HG02678 (cell line): ENCODE measurements around the gene ARHGAP26.
A peak's percentile ranks its signal among the peaks of the same experiment; 100 is the strongest.

Source experiments
- ATAC-seq: cut with Tn5 transposase; IDR thresholded peaks from one replicate; pipeline ENCODE4 v1.9.1; 2021; ENCODE audit warnings: mild to moderate bottlenecking, moderate library complexity; ENCODE audit not compliant: unreplicated experiment

The ARHGAP26 gene

GRCh38 chr5:142845402-142845921 lies 75.3 kb downstream of the ARHGAP26 start:
- no peak for ATAC-seq

DNA sequence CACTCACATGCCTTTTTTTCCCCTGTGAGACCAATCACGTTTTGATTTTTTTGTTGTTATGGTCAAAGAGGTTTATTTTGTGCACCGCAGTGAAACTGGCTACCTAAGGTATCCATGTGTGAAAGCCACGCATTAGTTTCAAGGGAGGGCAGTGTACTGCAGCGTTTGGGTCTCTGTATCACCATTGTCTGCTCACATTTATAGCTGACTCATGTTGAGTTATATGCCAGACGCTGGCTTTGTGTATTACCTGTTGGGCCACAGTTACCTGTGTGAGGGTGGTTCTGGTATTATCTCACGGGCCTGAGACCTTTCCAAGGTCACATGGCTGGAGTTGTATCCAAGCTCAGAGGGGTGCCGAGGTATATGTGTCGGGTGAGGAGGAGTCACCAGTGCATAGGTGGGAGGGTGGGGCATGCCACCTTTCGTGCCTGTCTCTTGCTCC lies 75.8 kb downstream of the ARHGAP26 start:
- ATAC-seq, result no peak

- no peak for ATAC-seq
Measured at GRCh38 chr5:142846406-142846805, 76.2 kb downstream of the ARHGAP26 start.

GRCh38 chr5:142847898-142848790 lies 78.0 kb downstream of the ARHGAP26 start:
- no peak for ATAC-seq

DNA sequence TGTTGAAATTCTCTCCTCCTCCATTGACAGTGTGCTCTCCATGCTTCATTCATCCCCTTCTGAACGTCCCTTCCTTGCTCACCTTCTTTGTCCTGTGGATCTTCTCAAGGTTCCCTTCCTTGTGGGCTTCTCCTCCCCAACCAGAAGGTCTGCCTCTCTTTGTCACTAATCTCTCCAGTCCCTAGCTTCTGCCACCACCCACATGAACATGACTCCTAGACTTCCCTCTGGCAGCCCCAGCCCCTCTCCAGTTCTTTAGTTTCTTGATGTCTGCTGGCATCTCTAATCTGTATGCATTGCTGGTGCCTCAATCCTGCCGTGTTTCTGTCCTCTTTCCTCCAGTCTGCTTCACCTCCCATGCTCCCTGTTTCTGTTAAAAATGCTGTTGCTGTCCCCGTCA lies 79.3 kb downstream of the ARHGAP26 start:
- no peak for ATAC-seq

GRCh38 chr5:142849880-142850279 lies 79.7 kb downstream of the ARHGAP26 start:
- no peak for ATAC-seq

DNA sequence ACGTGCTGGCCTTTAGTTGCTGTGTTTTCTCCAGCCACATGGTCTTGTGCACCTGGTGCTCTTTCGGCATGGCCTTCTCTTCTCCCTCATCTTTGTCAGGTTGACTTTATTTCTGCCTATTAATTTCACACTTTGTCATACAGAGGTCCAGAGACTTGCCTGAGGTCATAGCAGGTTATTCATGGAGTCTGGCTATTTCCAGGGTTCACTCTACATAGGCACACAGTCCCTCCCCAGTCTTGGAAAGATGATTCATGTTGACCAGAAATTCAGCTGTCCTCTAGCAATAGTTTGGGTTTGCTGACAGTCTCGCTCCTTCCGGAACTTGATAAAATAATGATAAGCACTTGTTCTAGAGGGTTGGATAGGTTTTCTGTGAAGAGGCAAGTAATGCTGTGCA lies 81.6 kb downstream of the ARHGAP26 start:
- no peak for ATAC-seq

DNA sequence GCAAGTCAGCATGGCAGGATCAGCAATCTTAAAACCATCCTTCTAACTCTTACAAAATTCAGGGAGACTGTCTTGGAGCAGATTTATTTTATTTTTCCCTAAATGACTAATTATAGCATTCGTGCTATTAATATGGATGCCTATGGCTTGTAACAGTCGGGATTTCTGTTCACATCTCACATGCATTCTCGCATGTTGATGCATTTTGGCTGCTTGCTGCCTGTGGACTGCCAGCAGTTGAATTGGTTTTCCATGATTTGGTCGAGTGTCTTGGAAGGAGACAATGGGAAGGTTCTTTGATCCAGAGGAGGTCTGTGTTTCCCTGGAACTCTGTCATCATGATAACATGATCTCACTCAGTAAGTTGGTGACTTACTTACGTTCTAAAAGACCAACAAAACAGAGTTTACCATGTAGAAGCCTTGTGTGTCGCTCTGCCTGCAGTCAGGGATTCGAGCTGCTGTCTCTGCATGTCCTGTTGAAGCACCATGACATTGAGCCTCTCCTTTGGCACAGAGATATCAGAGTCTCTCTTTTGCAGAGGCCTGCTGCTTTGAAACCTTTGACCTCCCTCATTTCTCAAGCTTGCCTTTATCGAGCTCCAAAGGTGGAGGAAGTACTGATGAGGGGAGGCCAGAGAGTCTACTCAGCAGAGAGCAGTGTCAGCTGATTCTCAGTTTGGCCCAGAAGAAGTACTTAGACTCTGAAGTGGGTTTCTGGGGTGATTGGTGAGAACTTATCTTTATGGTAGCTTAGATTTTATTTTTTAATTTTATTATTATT lies 82.4 kb downstream of the ARHGAP26 start:
- no peak for ATAC-seq

DNA sequence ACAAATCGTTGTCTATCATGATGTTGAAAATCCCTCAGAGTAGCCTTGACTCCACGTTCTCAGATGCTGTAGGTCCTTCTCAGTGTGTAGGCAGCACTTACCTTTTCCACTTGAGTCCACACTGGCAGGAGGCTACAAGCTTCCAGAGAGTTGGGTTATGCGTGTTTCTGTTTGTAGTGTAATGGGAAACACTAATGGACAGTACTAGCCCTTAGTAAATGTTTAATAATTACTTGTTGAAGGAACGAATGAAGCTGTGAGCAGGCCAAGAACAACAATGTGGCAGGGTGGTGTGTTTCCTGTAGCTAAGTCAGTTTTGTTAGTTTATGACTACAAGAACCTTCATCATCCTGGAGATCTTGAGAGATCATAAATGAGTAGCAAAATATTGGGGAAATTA lies 83.5 kb downstream of the ARHGAP26 start:
- ATAC-seq, result no peak

DNA sequence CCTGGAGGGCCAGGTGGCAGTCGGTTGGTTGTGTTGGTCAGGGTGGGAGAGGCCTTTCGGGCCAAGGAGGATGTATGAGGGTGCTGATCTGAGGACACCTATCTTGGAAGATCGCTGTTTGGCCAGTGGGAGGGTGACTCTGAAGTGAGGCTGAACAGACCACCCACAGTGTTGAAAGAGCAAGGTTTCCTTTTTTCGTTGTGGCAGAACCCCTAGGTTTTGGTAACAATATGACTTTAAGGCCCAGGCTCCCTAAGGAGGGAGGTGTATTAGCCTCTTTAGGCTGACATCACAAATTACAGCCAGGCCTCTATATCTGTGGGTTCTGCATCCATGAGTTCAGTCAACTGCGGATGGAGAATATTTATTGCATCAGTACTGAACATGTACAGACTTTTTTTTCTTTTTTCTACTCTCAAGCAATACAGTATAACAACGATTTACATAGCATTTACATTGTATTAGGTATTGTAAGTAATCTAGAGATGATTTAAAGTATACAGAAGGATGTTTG lies 86.1 kb downstream of the ARHGAP26 start:
- no peak for ATAC-seq

DNA sequence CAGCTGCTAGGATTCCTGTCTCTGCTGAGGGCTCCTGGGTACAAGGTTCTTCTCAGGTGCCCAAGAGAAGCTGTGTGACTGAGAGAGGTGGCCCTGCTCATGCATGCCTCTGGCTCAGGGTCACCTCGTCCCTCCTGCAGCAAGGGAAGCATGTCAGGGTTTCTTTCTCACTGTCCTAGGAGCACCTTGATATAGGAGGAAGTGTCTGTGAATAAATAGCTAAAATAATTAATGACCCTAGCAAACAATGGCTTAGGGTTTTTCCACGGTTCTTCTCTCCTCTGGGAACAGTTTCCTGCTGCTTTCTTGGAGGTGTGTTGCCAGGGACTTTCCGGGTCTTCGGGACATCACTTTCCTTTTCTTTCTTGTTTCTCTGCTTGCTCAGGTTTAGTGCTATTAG lies 87.2 kb downstream of the ARHGAP26 start:
- ATAC-seq, result no peak

DNA sequence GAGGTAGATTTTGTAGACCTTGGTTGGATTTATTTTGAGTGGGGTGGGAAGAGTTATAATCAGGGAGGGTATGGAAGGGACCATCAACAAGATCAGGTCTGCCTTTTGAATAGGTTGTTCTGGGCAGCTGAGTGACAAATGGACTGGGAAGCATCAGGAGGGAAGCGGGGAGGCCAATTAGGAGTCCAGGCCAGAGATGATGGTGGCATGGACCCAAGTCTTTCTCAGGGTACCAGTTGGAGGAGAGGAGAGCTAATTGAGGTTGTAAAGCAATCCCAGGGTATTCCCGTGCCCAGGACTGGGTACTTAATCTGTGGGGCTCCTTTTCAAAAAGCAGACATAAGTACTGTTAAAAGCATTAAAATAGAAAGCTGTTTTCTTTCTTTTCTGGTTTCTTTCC lies 88.9 kb downstream of the ARHGAP26 start:
- ATAC-seq, result no peak

DNA sequence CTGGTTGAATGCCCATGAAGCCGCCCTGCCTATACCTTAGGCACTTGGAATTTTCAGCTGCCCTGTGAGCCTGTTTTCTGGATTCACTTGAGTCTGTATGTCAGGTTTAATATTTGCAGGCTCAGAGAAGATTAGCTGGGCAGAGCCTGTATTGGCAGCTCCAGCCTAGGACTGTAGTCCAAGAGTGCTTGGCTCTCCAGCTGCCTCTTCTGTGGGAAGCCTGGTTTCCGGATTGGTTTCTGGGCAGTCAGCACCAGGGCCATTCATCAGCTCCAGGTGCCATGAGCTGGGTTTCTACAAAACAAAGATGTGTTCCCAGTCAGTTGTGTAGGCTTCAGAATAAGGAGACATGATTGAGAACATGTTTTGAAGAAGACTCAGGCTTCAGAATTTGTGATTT lies 90.1 kb downstream of the ARHGAP26 start:
- no peak for ATAC-seq

DNA sequence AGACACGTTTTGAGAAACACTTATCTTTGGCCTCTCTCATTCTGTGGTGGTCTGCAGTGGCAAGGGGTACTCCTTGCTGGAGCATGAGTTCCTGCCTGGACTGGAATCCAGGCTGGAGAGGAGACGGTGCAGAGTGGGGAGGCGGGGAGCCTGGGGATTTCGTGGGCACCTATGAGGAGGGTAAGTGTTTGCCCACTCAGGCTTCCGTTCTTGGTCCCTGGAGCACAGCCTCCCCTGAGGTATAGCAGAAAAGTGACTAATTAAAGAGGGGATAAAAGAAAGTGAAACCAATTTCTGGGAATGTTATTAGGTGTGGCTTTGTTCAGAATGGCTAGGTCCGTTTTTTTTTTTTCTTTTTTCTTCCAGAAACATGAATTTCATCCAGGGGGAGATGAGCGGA lies 90.8 kb downstream of the ARHGAP26 start:
- ATAC-seq, result no peak

- ATAC-seq, result no peak
Measured at GRCh38 chr5:142862594-142862993, 92.4 kb downstream of the ARHGAP26 start.

DNA sequence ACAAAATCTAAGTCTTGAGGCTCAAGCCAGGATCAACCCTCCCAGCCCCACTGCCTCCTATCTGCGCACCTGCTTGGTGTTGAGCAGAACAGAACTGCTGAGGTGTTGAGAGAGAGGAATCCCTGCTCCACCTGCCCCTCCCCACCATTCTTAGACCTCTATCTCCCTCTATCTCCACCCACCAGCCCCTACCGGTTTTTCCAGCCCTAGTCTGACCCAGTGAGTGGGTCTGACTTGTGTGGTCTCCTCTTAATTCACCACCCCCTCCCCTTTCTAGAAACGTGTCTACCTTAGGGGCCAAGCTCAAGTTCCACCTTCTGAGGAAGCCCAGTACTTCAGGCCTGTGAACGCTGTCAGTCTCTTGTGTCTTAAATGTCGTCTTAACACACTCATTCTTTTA lies 93.7 kb downstream of the ARHGAP26 start:
- no peak for ATAC-seq

- no peak for ATAC-seq
Measured at GRCh38 chr5:142864290-142865260, 94.4 kb downstream of the ARHGAP26 start.

DNA sequence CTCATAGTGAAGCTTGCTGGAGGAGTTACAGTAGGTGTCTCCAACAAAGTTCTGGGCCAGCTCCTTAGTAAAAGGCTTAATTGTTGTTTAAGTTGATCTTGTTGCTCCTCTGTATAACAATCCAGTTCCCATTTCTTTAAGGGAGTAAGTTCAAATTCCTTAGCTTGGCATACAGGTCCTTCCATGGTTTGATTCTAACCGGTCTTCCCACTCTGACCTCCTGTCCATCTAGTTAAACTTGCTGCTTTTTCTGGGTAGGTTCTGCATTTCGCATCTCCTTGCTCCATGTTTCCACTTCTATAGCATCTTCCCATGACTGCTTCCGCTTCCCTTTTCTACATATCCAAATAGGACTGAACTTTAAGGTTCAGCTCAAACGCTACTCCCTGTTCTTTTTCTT lies 95.5 kb downstream of the ARHGAP26 start:
- no peak for ATAC-seq

- ATAC-seq, result peak; percentile 78
Measured at GRCh38 chr5:142866563-142867275, 96.5 kb downstream of the ARHGAP26 start.

- ATAC-seq, result no peak
Measured at GRCh38 chr5:142869886-142870285, 99.7 kb downstream of the ARHGAP26 start.
